ENCODE results near the gene PI4KA.
"Not testable (repeated sequence)": the region's sequence is repeated elsewhere in the genome, so short reads cannot be mapped to it uniquely, and the experiment has no call there.

PI4KA gene

DNA sequence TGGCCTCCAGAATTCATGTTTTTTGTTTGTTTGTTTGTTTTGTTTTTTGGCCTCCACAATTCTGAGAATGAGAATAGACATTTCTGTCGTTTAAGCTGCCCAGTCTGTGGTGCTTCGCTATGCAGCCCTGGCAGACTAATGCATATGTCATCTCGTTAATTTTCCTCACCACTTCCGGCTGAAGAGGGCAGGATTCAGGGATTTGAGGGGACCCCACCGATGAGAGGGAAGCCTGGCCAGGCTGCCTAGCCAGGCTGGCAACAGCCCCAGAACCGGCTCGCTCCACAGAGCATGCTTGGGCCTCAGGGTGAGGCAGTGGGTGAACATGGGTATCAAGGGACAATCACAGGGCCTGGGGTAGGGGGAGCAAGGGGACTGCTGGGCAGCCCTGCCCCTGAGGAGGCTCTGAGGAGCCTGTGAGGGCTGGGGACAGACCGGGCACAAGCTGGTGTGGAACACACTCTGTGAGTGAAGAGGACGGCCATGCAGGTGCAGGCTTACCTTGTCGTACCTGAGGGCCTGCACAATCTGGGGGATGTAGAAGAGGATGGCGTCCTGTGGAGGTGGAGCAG, 132.5 kb downstream of the PI4KA start:
- Histone ChIP-seq H3K27me3 (ENCODE audit: insufficient read depth, low read depth) (no peaks in the 10 kb centered on the region), H3K4me2 (no peak overlapping the region), H2AFZ (ENCODE audit: low read depth) (no peak overlapping the region), H4K20me1 (ENCODE audit: insufficient read depth) (no peaks in the 10 kb centered on the region), H3K4me3 (IDR thresholded peaks at IDR 0.05; ENCODE audit: insufficient read depth, low read depth, low read length) (no peak overlapping the region), H3K4me1 (ENCODE audit: low read depth, poor library complexity, severe bottlenecking) (no peaks in the 10 kb centered on the region), H3K9ac (no peak overlapping the region), H3K79me2 (ENCODE audit: insufficient read depth, low read depth) (no peaks in the 10 kb centered on the region), H3K27ac (no peak overlapping the region), H3K36me3 (ENCODE audit: insufficient read depth) (no peaks in the 10 kb centered on the region)
- TF ChIP-seq CTCF (conservative IDR thresholded peaks at IDR 0.05; ENCODE audit: low read depth, low read length) = no peak

DNA sequence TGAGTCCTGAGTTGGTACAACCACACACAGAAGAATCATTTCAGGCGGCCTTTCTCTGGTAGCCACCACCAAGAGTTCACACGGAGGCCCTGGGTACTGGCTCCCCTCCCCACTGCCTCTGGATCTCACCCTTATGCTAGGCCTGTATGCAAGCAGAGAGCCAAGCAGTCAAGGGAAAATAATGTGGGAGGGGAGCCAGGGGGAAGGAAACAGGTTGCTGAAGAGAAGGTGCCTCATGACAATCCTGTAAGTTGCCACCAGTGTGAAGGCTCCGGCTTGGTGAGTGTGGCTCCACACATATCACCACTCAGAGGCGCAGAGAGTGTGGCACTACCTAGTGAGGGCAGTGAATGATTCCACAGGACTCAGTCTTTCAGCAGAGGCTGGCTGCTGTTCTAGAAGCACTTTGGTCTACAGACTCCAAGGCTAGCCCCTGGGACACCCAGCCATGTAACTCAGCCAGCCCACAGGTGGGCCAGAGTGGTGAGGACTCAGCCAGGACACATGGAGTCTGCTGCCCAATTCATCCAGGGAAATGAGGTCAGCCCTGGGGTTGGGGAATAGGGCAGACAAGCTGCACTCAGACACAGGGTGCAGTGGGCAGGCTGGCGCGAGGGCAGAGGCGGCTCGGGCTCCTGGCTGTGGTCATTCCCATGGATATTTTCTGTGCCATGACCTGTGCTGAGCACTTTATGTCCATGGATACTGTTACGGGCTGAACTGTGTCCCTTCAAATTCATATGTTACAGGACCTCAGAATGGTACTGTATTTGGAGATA, 133.7 kb downstream of the PI4KA start:
- no peak overlapping the region for H3K9ac ChIP-seq
- no peak for TF ChIP-seq CTCF (conservative IDR thresholded peaks at IDR 0.05; ENCODE audit: low read depth, low read length)
- H3K36me3 ChIP-seq (ENCODE audit: insufficient read depth) = no peaks in the 10 kb centered on the region

DNA sequence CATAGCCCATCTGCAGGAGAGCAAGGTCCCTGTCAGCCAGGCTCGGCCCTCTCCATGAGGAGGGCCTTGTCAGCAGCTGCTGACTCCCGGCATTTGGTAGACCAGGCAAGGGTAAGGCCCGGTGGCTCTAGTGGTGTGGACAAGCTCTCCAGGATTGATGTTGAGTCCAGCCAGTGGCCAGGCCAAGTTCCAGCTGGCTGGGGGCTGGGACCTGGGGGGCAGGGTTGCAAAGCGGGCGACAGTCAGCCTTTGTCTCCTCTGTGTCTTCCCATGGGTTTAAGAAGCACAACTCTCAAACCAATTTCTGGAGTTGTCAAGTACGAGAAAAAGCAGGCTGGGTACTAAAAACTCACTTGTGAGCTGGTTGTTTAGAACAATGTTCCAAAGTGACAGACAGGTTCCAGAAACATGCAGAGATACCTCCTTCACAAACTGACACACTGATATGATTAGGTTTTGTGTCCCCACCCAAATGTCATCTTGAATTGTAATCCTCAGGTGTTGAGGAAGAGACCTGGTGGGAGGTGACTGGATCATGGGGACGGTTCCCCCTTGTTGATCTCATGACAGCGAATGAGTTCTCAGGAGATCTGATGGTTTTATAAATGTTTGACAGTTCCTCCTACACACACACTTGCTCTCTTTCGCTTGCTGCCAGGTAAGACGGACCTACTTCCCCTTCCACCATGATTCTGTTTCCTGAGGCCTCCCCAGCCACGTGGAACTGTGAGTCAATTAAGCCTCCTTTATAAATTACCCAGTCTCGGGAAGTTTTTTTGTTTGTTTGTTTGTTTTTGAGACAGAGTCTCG, 137.0 kb downstream of the PI4KA start:
- no peak overlapping the region for H2AFZ ChIP-seq (ENCODE audit: low read depth)
- no peaks in the 10 kb centered on the region for H3K36me3 ChIP-seq (ENCODE audit: insufficient read depth)
- H3K4me3 ChIP-seq (IDR thresholded peaks at IDR 0.05; ENCODE audit: insufficient read depth, low read depth, low read length) = no peak overlapping the region
- H3K27me3 ChIP-seq (ENCODE audit: insufficient read depth, low read depth) = no peaks in the 10 kb centered on the region
- H3K79me2 ChIP-seq (ENCODE audit: insufficient read depth, low read depth) = no peaks in the 10 kb centered on the region
- H4K20me1 ChIP-seq (ENCODE audit: insufficient read depth) = no peaks in the 10 kb centered on the region
- TF ChIP-seq CTCF (conservative IDR thresholded peaks at IDR 0.05; ENCODE audit: low read depth, low read length) = no peak
- H3K4me2 ChIP-seq = no peak overlapping the region
- H3K27ac ChIP-seq = no peak overlapping the region
- H3K9ac ChIP-seq = no peak overlapping the region
- H3K4me1 ChIP-seq (ENCODE audit: low read depth, poor library complexity, severe bottlenecking) = no peaks in the 10 kb centered on the region

More for the DNA sequence above, 133.7 kb downstream of the PI4KA start:
- no peaks in the 10 kb centered on the region for H3K4me1 ChIP-seq (ENCODE audit: low read depth, poor library complexity, severe bottlenecking)
- H3K27me3 ChIP-seq (ENCODE audit: insufficient read depth, low read depth) = no peaks in the 10 kb centered on the region
- no peak overlapping the region for H3K27ac ChIP-seq
- H2AFZ ChIP-seq (ENCODE audit: low read depth) = no peak overlapping the region
- H3K4me2 ChIP-seq = no peak overlapping the region
- H3K79me2 ChIP-seq (ENCODE audit: insufficient read depth, low read depth) = no peaks in the 10 kb centered on the region
- H3K4me3 ChIP-seq (IDR thresholded peaks at IDR 0.05; ENCODE audit: insufficient read depth, low read depth, low read length) = no peak overlapping the region
- no peaks in the 10 kb centered on the region for H4K20me1 ChIP-seq (ENCODE audit: insufficient read depth)

- H3K36me3 ChIP-seq (ENCODE audit: insufficient read depth) = no peaks in the 10 kb centered on the region
These were observed 137.8 kb downstream of the PI4KA start for GRCh38 chr22:20720692-20721408.

DNA sequence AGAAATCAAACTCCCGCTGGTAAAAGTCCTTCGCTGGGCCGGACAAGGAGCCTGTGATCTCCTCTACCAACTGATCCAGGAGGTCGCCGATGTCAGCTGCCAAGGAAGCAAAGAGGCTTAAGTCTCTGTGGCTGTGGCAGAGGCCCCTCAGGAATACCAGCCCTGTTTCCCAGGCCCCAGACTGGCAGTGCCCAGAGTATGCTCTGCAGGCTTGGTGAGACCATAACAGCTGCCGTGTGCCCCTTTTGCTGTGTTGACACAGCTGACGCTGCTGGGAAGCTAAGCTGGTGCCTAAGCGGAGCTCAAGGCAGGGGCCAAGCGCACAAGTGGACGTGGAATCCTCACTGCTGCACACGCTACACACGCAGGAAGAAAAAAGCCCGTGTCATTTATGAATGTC, 139.9 kb downstream of the PI4KA start:
- H3K36me3 ChIP-seq (ENCODE audit: insufficient read depth); H3K4me2 ChIP-seq; H3K27ac ChIP-seq: not testable (repeated sequence)

More at GRCh38 chr22:20720692-20721408, 137.8 kb downstream of the PI4KA start:
- no peak overlapping the region for H3K4me2 ChIP-seq
- no peak overlapping the region for H2AFZ ChIP-seq (ENCODE audit: low read depth)
- H3K27ac ChIP-seq = no peak overlapping the region
- H3K27me3 ChIP-seq (ENCODE audit: insufficient read depth, low read depth) = no peaks in the 10 kb centered on the region
- no peaks in the 10 kb centered on the region for H4K20me1 ChIP-seq (ENCODE audit: insufficient read depth)
- H3K79me2 ChIP-seq (ENCODE audit: insufficient read depth, low read depth) = no peaks in the 10 kb centered on the region
- no peaks in the 10 kb centered on the region for H3K4me1 ChIP-seq (ENCODE audit: low read depth, poor library complexity, severe bottlenecking)
- no peak for TF ChIP-seq CTCF (conservative IDR thresholded peaks at IDR 0.05; ENCODE audit: low read depth, low read length)
- H3K9ac ChIP-seq = no peak overlapping the region
- no peak overlapping the region for H3K4me3 ChIP-seq (IDR thresholded peaks at IDR 0.05; ENCODE audit: insufficient read depth, low read depth, low read length)

DNA sequence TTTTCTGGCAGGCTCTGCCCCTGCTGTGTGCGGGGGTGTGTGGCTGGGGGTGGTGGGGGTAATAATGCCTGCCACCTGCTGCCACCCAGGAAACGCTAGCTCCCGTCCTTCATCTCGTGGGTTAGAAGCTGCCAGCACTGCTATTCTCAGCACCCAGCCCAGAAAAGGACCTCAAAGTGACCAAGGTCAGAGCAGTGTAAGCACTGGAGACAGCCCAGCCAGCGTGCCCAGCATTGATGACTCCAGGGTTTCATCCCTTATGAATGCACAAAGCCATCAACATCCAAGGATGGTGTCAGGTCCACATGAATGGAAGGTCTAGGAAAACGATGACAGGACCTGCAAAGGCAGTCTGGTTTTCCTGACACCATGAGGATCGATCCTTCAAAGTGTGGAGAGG, 140.6 kb downstream of the PI4KA start:
- H3K79me2 ChIP-seq (ENCODE audit: insufficient read depth, low read depth); H3K27me3 ChIP-seq (ENCODE audit: insufficient read depth, low read depth); H3K4me3 ChIP-seq (IDR thresholded peaks at IDR 0.05; ENCODE audit: insufficient read depth, low read depth, low read length); H3K4me1 ChIP-seq (ENCODE audit: low read depth, poor library complexity, severe bottlenecking); H3K4me2 ChIP-seq; H3K9ac ChIP-seq; H2AFZ ChIP-seq (ENCODE audit: low read depth); H3K27ac ChIP-seq; H3K36me3 ChIP-seq (ENCODE audit: insufficient read depth); H4K20me1 ChIP-seq (ENCODE audit: insufficient read depth): not testable (repeated sequence)

More for the DNA sequence above, 139.9 kb downstream of the PI4KA start:
- H3K4me3 ChIP-seq (IDR thresholded peaks at IDR 0.05; ENCODE audit: insufficient read depth, low read depth, low read length); H3K9ac ChIP-seq; H4K20me1 ChIP-seq (ENCODE audit: insufficient read depth); H2AFZ ChIP-seq (ENCODE audit: low read depth); H3K4me1 ChIP-seq (ENCODE audit: low read depth, poor library complexity, severe bottlenecking); H3K79me2 ChIP-seq (ENCODE audit: insufficient read depth, low read depth); H3K27me3 ChIP-seq (ENCODE audit: insufficient read depth, low read depth): not testable (repeated sequence)

Data from KMS-11 (cell line).